ENCODE results near the gene PEDS1.
A peak's percentile ranks its signal among the peaks of the same experiment; 100 is the strongest.
"Not testable (repeated sequence)": the region's sequence is repeated elsewhere in the genome, so short reads cannot be mapped to it uniquely, and the experiment has no call there.

Gene PEDS1

DNA sequence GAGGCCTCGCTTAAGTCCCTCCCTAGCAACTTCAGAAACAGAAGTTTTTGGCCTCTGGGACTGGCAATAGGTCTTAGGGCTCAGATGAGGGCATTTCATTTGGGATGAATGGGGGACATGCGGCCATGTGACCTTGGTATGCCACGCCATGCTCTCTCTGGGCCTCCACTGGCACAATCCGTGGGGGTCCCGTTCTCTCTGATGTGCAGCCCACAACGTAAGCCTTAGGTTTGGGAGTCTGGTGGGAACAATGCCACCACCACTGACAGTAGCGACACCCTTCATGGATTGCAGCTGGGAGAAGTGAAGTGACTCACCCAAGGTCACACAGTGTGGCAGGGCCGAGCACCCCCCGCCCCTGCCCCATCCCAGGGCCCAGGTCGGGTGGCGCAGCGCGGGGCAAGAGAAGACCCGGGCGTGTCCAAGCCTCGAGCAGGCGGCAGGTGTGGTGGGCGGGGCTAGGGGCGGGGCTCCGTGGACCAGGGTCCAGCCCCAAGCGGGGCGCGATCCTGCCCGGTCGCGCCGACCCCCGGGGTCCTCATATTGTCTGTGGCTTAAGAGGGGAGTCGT lies 36.2 kb upstream of the PEDS1 start:
- peak; percentile 74 for DNase-seq

DNA sequence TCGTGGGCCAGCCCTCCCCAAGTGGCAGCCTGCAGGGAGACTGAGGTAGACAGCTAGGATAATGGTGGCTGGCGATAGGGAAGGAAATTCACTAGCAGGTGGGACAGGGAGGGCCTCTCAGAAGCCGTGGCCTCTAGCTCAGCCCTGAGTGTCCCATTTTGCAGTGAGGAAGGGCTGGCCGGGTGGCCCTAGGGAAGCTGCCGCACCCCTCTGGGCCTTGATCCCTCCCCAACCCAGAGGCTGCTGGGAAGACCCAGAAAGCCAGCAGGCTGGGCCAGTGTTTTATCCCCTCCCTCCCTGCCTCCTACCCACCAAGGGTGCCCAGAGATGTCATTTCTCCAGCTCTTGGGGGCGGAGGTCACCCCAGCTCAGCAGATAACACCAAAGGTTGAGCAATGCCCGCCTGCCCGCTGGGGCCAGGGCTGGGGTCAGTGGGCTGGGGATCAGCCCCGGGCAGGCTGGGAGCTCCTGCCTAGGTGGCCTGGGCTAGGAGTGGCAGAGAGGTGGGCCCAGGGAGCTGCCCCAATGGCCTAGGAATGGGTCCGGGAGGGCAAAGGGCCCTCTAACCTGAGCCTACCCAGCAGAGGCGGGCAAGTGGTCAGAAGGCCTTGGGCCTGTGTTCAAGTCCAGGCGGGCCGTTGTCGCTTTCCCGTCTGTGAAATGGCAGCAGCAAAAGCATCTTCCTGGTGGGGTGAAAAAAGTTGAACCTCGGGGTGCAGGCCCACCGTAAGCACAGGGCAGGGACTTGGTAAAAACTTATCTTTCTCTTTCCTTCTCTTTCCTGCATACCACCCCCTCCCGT lies 35.6 kb upstream of the PEDS1 start:
- no peak for DNase-seq

DNA sequence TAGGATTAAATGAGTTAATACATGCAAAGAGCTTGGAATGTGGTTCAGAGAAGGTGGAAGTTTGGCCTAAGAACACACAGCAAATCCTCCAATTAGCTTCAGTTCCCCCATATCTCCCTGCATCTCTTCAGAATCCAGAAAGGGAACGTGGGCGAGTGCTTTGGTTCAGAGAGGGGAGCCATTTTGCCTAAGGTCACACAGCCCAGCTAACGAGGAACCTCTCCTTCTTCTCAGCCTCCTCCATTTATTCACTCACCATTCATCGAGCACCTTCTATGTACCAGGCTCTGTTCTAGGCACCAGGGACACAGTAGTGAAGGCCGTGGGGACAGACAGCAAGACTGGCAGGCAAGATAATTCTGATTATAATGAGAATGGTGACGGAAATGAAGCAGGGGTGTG lies 34.8 kb upstream of the PEDS1 start:
- no peak for DNase-seq

- peak; percentile 31 for DNase-seq
These were observed 34.0 kb upstream of the PEDS1 start for GRCh38 chr20:50187403-50188051.

DNA sequence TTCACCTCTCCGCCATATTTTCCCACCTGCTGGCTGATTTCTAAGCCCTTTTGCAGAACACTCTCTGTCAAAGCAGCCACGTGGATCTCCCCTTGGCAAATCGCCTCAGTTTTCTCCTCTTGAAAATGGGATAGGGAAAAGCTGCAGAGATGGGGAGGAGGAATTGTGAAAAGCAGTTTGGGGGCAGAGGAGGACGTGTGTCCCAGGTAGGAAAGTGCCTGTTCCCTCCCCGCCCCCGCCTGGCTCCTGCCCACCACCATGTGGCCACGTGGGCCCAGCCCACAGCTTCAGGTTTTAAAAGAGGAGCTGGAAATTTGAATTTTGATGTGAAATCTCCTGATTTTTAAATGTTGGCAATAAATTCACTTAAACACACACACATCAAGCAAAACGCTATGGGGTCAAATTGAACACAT lies 33.5 kb upstream of the PEDS1 start:
- peak; percentile 31 for DNase-seq

DNA sequence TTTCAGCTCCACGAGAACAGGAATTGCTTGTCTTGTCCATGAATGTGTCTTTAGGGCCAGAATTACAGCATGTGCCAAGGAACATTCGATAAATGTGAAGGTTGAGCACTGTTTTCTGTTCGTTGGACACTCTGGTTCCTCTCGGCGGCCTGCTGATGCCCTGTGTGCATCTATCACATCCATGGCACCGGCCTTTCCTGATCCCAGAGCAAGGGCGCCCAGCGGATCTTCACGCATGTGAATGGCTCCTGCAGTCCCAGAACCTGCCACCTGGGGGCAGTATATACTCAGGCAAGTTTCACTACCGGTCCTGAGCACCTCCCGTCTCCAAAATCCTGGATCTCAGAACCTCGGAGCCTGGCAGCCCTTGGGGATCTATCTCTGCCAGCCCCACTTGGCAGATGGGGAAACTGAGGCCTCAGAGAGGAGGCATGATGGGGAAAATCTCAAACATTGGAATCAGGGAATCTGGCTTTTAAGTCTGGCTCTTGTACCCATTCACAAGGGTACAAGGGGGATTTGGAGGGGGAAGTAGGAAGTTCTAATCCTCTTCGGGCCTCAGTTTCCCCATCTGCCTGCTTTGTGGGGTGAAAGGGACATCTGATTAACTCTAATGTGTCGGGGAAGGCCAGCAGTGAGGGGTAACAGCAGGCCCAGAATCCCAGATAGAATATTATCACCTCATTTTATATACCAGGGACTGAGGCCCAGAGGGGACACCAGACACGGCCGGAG lies 32.8 kb upstream of the PEDS1 start:
- DNase-seq = peak; percentile 92

DNA sequence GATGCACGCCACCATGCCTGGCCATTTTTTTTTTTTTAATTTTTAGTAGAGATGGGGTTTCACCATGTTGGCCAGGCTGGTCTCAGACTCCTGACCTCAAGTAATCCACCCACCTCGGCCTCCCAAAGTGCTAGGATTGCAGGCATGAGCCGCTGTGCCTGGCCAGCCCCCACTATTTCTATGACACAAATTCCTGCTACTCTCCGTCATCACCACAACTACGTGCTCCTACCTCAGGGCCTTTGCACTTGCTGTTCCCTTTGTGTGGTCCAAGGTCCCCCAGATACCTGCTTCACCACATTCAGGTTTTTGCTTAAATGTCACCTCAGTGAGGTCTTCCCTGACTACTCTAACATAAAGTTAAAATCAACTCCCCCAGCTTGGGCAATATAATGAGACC lies 31.9 kb upstream of the PEDS1 start:
- DNase-seq = no peak

GRCh38 chr20:50182346-50182745 lies 28.8 kb upstream of the PEDS1 start:
- no peak for DNase-seq

- DNase-seq = no peak
These were observed 27.8 kb upstream of the PEDS1 start for GRCh38 chr20:50181344-50181743.

DNA sequence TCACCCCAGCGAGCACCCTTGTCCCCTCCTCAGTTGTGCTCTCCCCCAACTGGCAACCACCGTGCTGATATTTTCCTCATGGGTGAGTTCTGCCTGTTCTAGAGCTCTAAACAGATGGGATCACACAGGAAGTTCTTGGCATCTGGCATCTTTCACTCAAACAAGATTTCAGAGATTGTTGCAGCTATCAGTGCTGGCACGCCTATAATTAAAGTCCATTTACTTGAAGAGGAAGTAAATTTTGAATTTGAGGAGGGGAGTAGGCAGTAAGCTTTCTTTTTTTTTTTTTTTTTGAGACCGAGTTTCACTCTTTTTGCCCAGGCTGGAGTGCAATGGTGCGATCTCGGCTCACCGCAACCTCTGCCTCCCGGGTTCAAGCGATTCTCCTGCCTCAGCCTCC lies 25.1 kb upstream of the PEDS1 start:
- not testable (repeated sequence) for DNase-seq

GRCh38 chr20:50175938-50176933 lies 22.7 kb upstream of the PEDS1 start:
- DNase-seq = no peak

DNA sequence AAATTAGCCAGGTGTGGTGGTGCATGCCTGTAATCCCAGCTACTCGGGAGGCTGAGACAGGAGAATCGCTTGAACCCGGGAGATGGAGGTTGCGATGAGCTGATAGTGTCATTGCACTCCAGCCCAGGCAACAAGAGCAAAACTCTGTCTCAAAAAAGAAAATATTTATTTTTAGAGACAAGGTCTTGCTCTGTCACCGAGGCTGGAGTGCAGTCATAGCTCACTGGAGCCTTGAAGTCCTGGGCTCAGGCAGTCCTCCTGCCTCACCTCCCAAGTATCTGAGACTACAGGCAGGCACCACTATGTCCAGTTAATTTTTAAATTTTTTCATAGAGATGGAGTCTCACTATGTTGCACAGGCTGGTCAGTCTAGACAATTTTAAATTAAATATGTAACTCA lies 20.9 kb upstream of the PEDS1 start:
- DNase-seq = no peak

DNA sequence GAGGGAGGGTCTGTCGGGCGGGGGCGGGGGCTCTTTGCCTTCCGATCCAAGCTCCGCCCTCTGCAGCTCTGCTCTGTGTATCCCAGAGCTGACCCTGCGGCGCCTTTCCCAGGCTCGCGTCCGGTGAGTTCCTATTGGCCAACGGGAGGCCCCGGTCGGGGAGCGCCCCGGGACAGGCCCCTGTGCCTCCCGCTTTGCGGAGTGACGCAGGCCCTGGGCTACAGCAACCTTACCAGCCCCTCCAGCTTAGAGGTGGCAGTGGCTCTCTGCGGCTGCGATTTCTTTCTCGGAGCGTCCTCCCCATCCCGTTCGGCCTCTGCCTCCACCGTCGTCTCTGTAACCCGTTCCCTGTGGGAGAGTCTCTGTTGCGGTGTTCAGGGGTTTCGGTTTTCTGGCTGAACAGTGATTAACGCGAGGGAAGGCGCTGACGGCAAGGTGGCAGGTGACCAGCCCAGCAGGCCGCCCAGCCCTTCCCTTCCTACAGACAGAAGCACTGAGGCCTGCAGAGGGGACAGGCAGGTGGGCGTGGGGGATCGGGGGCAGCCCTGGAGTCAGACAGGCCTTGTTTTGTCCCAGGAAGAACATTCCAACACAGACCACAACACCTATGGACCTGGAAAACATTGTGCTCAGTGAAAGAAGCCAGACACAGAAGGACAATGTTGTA lies 19.0 kb upstream of the PEDS1 start:
- DNase-seq = peak; percentile 92

DNA sequence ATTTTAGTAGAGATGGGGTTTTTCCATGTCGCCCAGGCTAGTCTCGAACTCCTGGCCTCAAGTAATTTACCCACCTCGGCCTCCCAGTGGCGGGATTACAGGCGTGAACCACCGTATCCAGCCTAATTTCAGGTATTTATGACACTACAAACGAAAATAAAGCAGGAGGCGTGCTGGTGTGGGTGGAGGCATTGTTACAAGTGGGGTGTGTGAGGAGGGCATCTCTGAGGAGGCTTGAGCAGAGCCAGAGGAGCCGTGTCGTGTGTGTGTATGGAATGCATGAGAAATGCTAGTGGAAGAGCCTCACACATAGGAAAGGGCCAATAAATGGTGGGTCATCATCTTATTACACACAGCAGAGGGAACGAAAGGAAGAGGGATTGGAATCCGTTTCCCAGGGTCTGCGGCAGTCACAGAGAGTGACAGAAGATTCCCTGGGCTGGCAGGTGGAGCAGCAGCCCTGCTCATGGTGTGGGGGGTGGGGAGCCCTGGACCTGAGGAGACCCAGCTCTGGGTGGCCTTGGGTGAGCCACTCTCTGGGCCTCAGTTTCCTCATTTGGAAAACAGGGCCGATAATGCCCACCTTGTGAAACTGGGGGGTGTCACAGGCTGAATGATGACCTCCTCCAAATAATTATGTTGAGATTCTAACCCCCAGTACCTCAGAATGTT lies 17.2 kb upstream of the PEDS1 start:
- DNase-seq = no peak

DNA sequence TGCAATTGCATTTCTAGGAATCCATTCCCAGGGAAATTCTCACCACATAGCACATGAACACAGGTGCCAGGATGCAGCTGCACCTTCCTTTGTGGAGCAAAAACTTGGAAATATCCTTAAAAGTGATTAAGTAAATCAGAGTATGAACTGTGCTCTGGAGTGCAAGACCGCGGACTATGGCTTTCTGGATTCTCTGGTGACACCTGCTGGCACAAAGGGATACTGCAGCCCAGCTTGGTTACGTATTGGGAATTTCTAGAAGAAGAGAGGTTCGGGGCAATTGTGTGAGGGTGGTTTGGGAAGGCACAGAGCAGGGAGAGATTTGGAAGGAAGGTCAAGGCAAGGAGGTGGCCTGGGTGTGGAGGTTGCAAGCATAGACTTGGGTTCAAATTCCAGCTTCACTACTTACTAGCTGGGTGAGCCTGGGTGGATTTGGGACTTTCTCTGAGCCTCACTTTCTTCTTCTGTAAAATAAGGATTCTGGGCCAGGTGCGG lies 15.9 kb upstream of the PEDS1 start:
- peak; percentile 81 for DNase-seq

GRCh38 chr20:50165684-50166554 lies 12.4 kb upstream of the PEDS1 start:
- peak; percentile 99 for DNase-seq

- peak; percentile 35 for DNase-seq
These were observed 10.2 kb upstream of the PEDS1 start for GRCh38 chr20:50163570-50164317.

- not testable (repeated sequence) for DNase-seq
These were observed 8.0 kb upstream of the PEDS1 start for GRCh38 chr20:50161494-50161893.

DNA sequence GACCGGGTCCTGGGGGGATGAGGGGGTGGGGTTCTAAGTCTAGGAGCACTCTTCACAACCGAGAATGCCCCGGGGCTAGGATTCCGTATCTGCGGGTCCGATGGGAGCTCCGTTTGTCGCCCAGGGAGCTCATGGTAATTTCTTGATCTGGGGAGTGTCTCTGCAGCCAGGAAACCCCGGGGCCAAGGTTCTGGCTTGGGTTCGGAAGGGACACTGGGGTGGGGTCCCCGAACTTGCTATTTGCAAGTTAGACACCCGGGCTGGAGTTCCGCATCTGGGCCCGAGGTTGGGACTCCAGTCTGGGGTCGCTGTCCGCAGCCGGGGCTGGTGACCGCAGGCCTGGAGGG lies 397 bp downstream of the PEDS1 start:
- DNase-seq = peak; percentile 60

All from DMS53 (cell line).